HEK293 (cell line): ENCODE data around the gene VSTM4.

Experiments
- CTCF ChIA-PET: fragments of 350-600 bp; formaldehyde crosslinking; extraction: SDS; loops from one replicate; lab custom pipeline; 2021; ENCODE audit warnings: antibody characterized with exemption; lab: Yijun Ruan, JAX
- POLR2A ChIA-PET: fragments of 300-600 bp; formaldehyde crosslinking; extraction: SDS; loops from one replicate; lab custom pipeline; 2020; ENCODE audit warnings: antibody characterized with exemption, inconsistent platforms; lab: Yijun Ruan, JAX
- H3K27ac ChIP-seq: fragments of 200-500 bp; sonication (Bioruptor generic); 2 replicates; pipeline ENCODE4 v1.5.1; 2014; ENCODE audit warnings: low read depth, low read length, control low read depth, inconsistent platforms; ENCODE audit errors: extremely low read depth
- H3K36me3 ChIP-seq, 2 experiments: fragments of 200-500 bp in 1 of 2; sonication (Bioruptor generic) in 1 of 2; 1 replicate in 1 of 2; 2 replicates in 1 of 2; pipeline ENCODE4 v1.5.1; 2014 to 2017; ENCODE audit warnings: inconsistent platforms in 2 of 2, low read length in 2 of 2; ENCODE audit not compliant: control insufficient read depth in 2 of 2, insufficient read depth in 1 of 2
- H3K4me1 ChIP-seq: fragments of 200-500 bp; sonication (Bioruptor generic); 2 replicates; pipeline ENCODE4 v1.5.1; 2014; ENCODE audit warnings: mild to moderate bottlenecking, low read length, inconsistent platforms; ENCODE audit not compliant: control insufficient read depth, insufficient read depth
- H3K4me3 ChIP-seq: 2 replicates; pipeline ENCODE4 v1.5.1; 2011; ENCODE audit warnings: low read depth, mild to moderate bottlenecking, control low read depth, low read length, moderate library complexity
- H3K9me3 ChIP-seq: fragments of 200-500 bp; sonication (Bioruptor generic); 2 replicates; pipeline ENCODE4 v1.5.1; 2014; ENCODE audit warnings: low read depth, low read length, inconsistent platforms; ENCODE audit not compliant: control insufficient read depth, insufficient read depth
- BCL11B ChIP-seq: fragments of 450-650 bp; formaldehyde crosslinking; IDR thresholded peaks from 2 replicates; pipeline ENCODE4 v1.5.1; 2016; ENCODE audit warnings: low read depth, missing biosample characterization, missing genetic modification characterization
- GLIS2 ChIP-seq: fragments of 450-650 bp; formaldehyde crosslinking; IDR thresholded peaks from 2 replicates; pipeline ENCODE4 v1.5.1; 2016; ENCODE audit warnings: missing biosample characterization, missing genetic modification characterization
- KLF1 ChIP-seq: fragments of 450-650 bp; formaldehyde crosslinking; IDR thresholded peaks from 2 replicates; pipeline ENCODE4 v1.5.1; 2016; ENCODE audit warnings: missing biosample characterization, missing genetic modification characterization
- KLF17 ChIP-seq: fragments of 450-650 bp; formaldehyde crosslinking; IDR thresholded peaks from 2 replicates; pipeline ENCODE4 v1.5.1; 2016; ENCODE audit warnings: missing biosample characterization, missing genetic modification characterization
- YY1 ChIP-seq: fragments of 450-650 bp; formaldehyde crosslinking; IDR thresholded peaks from 2 replicates; pipeline ENCODE4 v1.5.1; 2018; ENCODE audit warnings: missing biosample characterization, missing genetic modification characterization
- ZBTB20 ChIP-seq: fragments of 450-650 bp; formaldehyde crosslinking; IDR thresholded peaks from 2 replicates; pipeline ENCODE4 v1.5.1; 2016; ENCODE audit warnings: missing biosample characterization, missing genetic modification characterization
- ZBTB6 ChIP-seq: fragments of 450-650 bp; formaldehyde crosslinking; IDR thresholded peaks from 2 replicates; pipeline ENCODE4 v1.5.1; 2017; ENCODE audit warnings: missing biosample characterization, missing genetic modification characterization
- ZFP41 ChIP-seq: fragments of 450-650 bp; formaldehyde crosslinking; IDR thresholded peaks from 2 replicates; pipeline ENCODE4 v1.5.1; 2016; ENCODE audit warnings: missing biosample characterization, missing genetic modification characterization, borderline replicate concordance
- ZNF121 ChIP-seq: fragments of 450-650 bp; formaldehyde crosslinking; IDR thresholded peaks from 2 replicates; pipeline ENCODE4 v1.5.1; 2016; ENCODE audit warnings: missing biosample characterization, missing genetic modification characterization
- ZNF2 ChIP-seq: fragments of 450-650 bp; formaldehyde crosslinking; IDR thresholded peaks from 2 replicates; pipeline ENCODE4 v1.5.1; 2016; ENCODE audit warnings: missing biosample characterization, missing genetic modification characterization
- ZNF23 ChIP-seq: fragments of 450-650 bp; formaldehyde crosslinking; IDR thresholded peaks from 2 replicates; pipeline ENCODE4 v1.5.1; 2016; ENCODE audit warnings: missing biosample characterization, missing genetic modification characterization, borderline replicate concordance
- ZNF394 ChIP-seq: fragments of 450-650 bp; formaldehyde crosslinking; IDR thresholded peaks from 2 replicates; pipeline ENCODE4 v1.5.1; 2016; ENCODE audit warnings: missing biosample characterization, missing genetic modification characterization, mild to moderate bottlenecking, moderate library complexity, borderline replicate concordance
- ZNF404 ChIP-seq: fragments of 450-650 bp; formaldehyde crosslinking; IDR thresholded peaks from 2 replicates; pipeline ENCODE4 v1.5.1; 2017; ENCODE audit warnings: missing biosample characterization, missing genetic modification characterization
- ZNF416 ChIP-seq: fragments of 450-650 bp; formaldehyde crosslinking; IDR thresholded peaks from 2 replicates; pipeline ENCODE4 v1.5.1; 2016; ENCODE audit warnings: missing biosample characterization, missing genetic modification characterization
- ZNF426 ChIP-seq: fragments of 450-650 bp; formaldehyde crosslinking; IDR thresholded peaks from 2 replicates; pipeline ENCODE4 v1.5.1; 2017; ENCODE audit warnings: missing biosample characterization, missing genetic modification characterization, mild to moderate bottlenecking, inconsistent platforms, moderate library complexity
- ZNF529 ChIP-seq: fragments of 450-650 bp; formaldehyde crosslinking; IDR thresholded peaks from 2 replicates; pipeline ENCODE4 v1.5.1; 2017; ENCODE audit warnings: missing genetic modification characterization, missing biosample characterization; ENCODE audit not compliant: insufficient replicate concordance
- ZNF558 ChIP-seq: fragments of 450-650 bp; formaldehyde crosslinking; IDR thresholded peaks from 2 replicates; pipeline ENCODE4 v1.5.1; 2016; ENCODE audit warnings: missing biosample characterization, missing genetic modification characterization
- ZNF629 ChIP-seq: fragments of 450-650 bp; formaldehyde crosslinking; IDR thresholded peaks from 2 replicates; pipeline ENCODE4 v1.5.1; 2017; ENCODE audit warnings: missing biosample characterization, missing genetic modification characterization
- ZNF707 ChIP-seq: fragments of 450-650 bp; formaldehyde crosslinking; IDR thresholded peaks from 2 replicates; pipeline ENCODE4 v1.5.1; 2016; ENCODE audit warnings: missing biosample characterization, missing genetic modification characterization
- ZNF76 ChIP-seq: fragments of 450-650 bp; formaldehyde crosslinking; IDR thresholded peaks from 2 replicates; pipeline ENCODE4; 2016; ENCODE audit warnings: low read depth, missing biosample characterization, missing genetic modification characterization, borderline replicate concordance
- ZNF768 ChIP-seq: fragments of 450-650 bp; formaldehyde crosslinking; IDR thresholded peaks from 2 replicates; pipeline ENCODE4 v1.5.1; 2018; ENCODE audit warnings: missing biosample characterization, mild to moderate bottlenecking, missing genetic modification characterization
- ZNF776 ChIP-seq: fragments of 450-650 bp; formaldehyde crosslinking; IDR thresholded peaks from 2 replicates; pipeline ENCODE4 v1.5.0; 2017; ENCODE audit warnings: missing biosample characterization, missing genetic modification characterization, borderline replicate concordance
- ZNF785 ChIP-seq: fragments of 450-650 bp; formaldehyde crosslinking; IDR thresholded peaks from 2 replicates; pipeline ENCODE4 v1.5.1; 2016; ENCODE audit warnings: missing biosample characterization, missing genetic modification characterization
- TF ChIP-seq, protein P1 (sequence below): fragments of 450-650 bp; formaldehyde crosslinking; IDR thresholded peaks from 2 replicates; pipeline ENCODE4 v1.5.1; 2016; ENCODE audit warnings: missing biosample characterization, missing genetic modification characterization
- TF ChIP-seq, protein P2 (sequence below): fragments of 450-650 bp; formaldehyde crosslinking; IDR thresholded peaks from 2 replicates; pipeline ENCODE4 v1.5.1; 2017; ENCODE audit warnings: missing biosample characterization, missing genetic modification characterization

VSTM4 gene

GRCh38 chr10:49054753-49055152 is 60.6 kb downstream of the VSTM4 start:
- Histone ChIP-seq H3K27ac (no peak overlapping the region), H3K36me3 (no peaks in the 10 kb centered on the region), H3K4me3 (no peak overlapping the region), H3K4me1 (no peaks in the 10 kb centered on the region), H3K9me3 (no peaks in the 10 kb centered on the region)
- TF ChIP-seq ZNF768 (no peak), ZNF76 (no peak), BCL11B (tag by site-specific recombination) (no peak), ZFP41 (tag by site-specific recombination) (no peak), ZNF776 (no peak), ZNF2 (tag by site-specific recombination) (no peak), ZNF416 (tag by site-specific recombination) (no peak), ZBTB6 (tag by site-specific recombination) (no peak), ZNF23 (tag by site-specific recombination) (no peak), ZNF121 (tag by site-specific recombination) (no peak), ZNF785 (tag by site-specific recombination) (no peak), ZNF529 (tag by site-specific recombination) (no peak), ZNF394 (tag by site-specific recombination) (no peak), ZNF426 (tag by site-specific recombination) (no peak), ZBTB20 (tag by site-specific recombination) (no peak)
- TF ChIP-seq, protein P1, sequence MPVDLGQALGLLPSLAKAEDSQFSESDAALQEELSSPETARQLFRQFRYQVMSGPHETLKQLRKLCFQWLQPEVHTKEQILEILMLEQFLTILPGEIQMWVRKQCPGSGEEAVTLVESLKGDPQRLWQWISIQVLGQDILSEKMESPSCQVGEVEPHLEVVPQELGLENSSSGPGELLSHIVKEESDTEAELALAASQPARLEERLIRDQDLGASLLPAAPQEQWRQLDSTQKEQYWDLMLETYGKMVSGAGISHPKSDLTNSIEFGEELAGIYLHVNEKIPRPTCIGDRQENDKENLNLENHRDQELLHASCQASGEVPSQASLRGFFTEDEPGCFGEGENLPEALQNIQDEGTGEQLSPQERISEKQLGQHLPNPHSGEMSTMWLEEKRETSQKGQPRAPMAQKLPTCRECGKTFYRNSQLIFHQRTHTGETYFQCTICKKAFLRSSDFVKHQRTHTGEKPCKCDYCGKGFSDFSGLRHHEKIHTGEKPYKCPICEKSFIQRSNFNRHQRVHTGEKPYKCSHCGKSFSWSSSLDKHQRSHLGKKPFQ (tag by site-specific recombination), result no peak
- TF ChIP-seq, protein P2, sequence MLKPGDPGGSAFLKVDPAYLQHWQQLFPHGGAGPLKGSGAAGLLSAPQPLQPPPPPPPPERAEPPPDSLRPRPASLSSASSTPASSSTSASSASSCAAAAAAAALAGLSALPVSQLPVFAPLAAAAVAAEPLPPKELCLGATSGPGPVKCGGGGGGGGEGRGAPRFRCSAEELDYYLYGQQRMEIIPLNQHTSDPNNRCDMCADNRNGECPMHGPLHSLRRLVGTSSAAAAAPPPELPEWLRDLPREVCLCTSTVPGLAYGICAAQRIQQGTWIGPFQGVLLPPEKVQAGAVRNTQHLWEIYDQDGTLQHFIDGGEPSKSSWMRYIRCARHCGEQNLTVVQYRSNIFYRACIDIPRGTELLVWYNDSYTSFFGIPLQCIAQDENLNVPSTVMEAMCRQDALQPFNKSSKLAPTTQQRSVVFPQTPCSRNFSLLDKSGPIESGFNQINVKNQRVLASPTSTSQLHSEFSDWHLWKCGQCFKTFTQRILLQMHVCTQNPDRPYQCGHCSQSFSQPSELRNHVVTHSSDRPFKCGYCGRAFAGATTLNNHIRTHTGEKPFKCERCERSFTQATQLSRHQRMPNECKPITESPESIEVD (tag by site-specific recombination), result no peak
- ChIA-PET CTCF (no interaction called here), POLR2A (no interaction called here)

- H3K4me1 ChIP-seq, result no peaks in the 10 kb centered on the region
- CTCF ChIA-PET, result interaction anchor here (0.6 to 0.7 kb wide), 2 partner anchors 8 to 398 kb away, joined by 3 read pairs; no protein-coding TSS in a partner anchor
- POLR2A ChIA-PET, result no interaction called here
- H3K27ac ChIP-seq, result no peak overlapping the region
- H3K4me3 ChIP-seq, result no peak overlapping the region
- no peaks in the 10 kb centered on the region for H3K9me3 ChIP-seq
- TF ChIP-seq ZNF23 (tag by site-specific recombination) (no peak), ZNF404 (tag by site-specific recombination) (no peak), ZNF629 (no peak), GLIS2 (tag by site-specific recombination) (no peak), YY1 (no peak), ZNF558 (tag by site-specific recombination) (no peak), KLF17 (no peak), ZNF707 (tag by site-specific recombination) (no peak), KLF1 (tag by site-specific recombination) (no peak)
- TF ChIP-seq, protein P2 (tag by site-specific recombination), result no peak
- no peaks in the 10 kb centered on the region for H3K36me3 ChIP-seq
Observed at GRCh38 chr10:49053998-49054692, 61.2 kb downstream of the VSTM4 start.
